Erythroblast (primary cell): Measurements from ENCODE around the gene NLGN1.
"Not testable (repeated sequence)": the region's sequence is repeated elsewhere in the genome, so short reads cannot be mapped to it uniquely, and the experiment has no call there.

Experiments
- GATA1 ChIP-seq: IDR thresholded peaks from 2 replicates; pipeline ENCODE4 v1.6.1; 2011; ENCODE audit warnings: low read depth, mild to moderate bottlenecking, control low read depth, low read length, moderate library complexity
- POLR2A ChIP-seq: IDR thresholded peaks from 2 replicates; pipeline ENCODE4 v1.6.1; 2011; ENCODE audit warnings: mild to moderate bottlenecking, low read length

- not testable (repeated sequence) for TF ChIP-seq POLR2A, GATA1
These were observed 148.0 kb downstream of the NLGN1 start for GRCh38 chr3:173545590-173545989.
